Adrenal gland (tissue), 12 donors: Measurements from ENCODE around the gene SLC30A7. TPM values are rescaled to one million over a fixed set of nuclear protein-coding genes. Genes with fewer than 3 reads are reported as not detected.
A peak's percentile ranks its signal among the peaks of the same experiment; 100 is the strongest.

Source experiments
- DNase-seq, 7 donors: peaks; one replicate each; pipeline ENCODE4 v3.0.0-alpha.2; 2019 to 2020
- H3K27ac ChIP-seq, 5 donors: fragments of 200-600 bp; sonication (generic) in 4 of 5; 1 replicate in 3 of 5; 2 replicates in 2 of 5; pipeline versions ENCODE4 v1.5.1 to v1.8.0; 2016 to 2020; ENCODE audit warnings: mild to moderate bottlenecking in 1 of 5
- H3K27me3 ChIP-seq: fragments of 200-600 bp; 2 replicates; pipeline ENCODE4 v1.8.0; 2021
- H3K36me3 ChIP-seq, 2 donors: fragments of 200-600 bp; replicated peaks in 1 of 2; 1 replicate in 1 of 2; 2 replicates in 1 of 2; pipeline versions ENCODE4 v1.5.1 to v1.8.0; 2018 to 2022
- H3K4me1 ChIP-seq, 2 donors: fragments of 200-600 bp; replicated peaks in 1 of 2; 1 replicate in 1 of 2; 2 replicates in 1 of 2; pipeline versions ENCODE4 v1.5.1 to v1.8.0; 2018 to 2021
- H3K4me3 ChIP-seq, 4 donors: fragments of 200-600 bp; sonication (generic) in 3 of 4; one replicate each; pipeline ENCODE4 v1.5.1; 2016 to 2018
- H3K9me3 ChIP-seq, 3 donors: fragments of 200-600 bp; sonication (generic) in 1 of 3; replicated peaks in 1 of 3; 1 replicate in 2 of 3; 2 replicates in 1 of 3; pipeline versions ENCODE4 v1.5.1 to v1.8.0; 2016 to 2021
- CTCF ChIP-seq, 6 experiments: fragments of 450-650 bp in 4 of 6; fragments of 200-600 bp in 2 of 6; sonication (generic) in 1 of 6; IDR thresholded peaks; 1 replicate in 5 of 6; 2 replicates in 1 of 6; pipeline versions ENCODE4 v1.5.1 to v1.8.0; 2016 to 2021; ENCODE audit warnings: antibody characterized with exemption in 6 of 6, mild to moderate bottlenecking in 2 of 6, moderate library complexity in 1 of 6
- POLR2A ChIP-seq, 2 donors: fragments of 450-650 bp; IDR thresholded peaks; one replicate each; pipeline ENCODE4 v1.6.1; 2017; ENCODE audit warnings: antibody characterized with exemption in 2 of 2, mild to moderate bottlenecking in 2 of 2, moderate library complexity in 1 of 2
- WGBS, 4 donors: extraction: QIAGEN DNeasy Blood & Tissue Kit in 2 of 4; methylation state at CpG; one replicate each; pipeline versions ENCODE4 v1.1.5 to v1.1.7; 2013 to 2017; 5-methylcytosine and 5-hydroxymethylcytosine counted together
- intact Hi-C, 2 donors: fragments of 100-400 bp; cut with DNase I; formaldehyde crosslinking; loops; one replicate each; pipeline versions ENCODE4 v1.14.1 to v1.15.0; 2022 to 2023
- polyA plus RNA-seq, 3 donors: library from polyadenylated mRNA; stranded (reverse); fragments of 200-250 nt in 2 of 3; fragments of 350-450 nt in 1 of 3; fragmentation: Illumina TruSeq in 1 of 3; extraction: RNeasy Lipid Tissue Mini Kit (QIAGEN cat#74804) in 1 of 3; gene quantifications; one replicate each; pipeline ENCODE4 v1.2.3, GENCODE V29; 2013 to 2014
- total RNA-seq, 9 donors: library from RNA; depleted of rRNA in 4 of 9; stranded (reverse); fragments of >200 nt in 4 of 9; fragments of 120-200 nt in 1 of 9; fragmentation: NEBNext Ultra II Directional in 1 of 9; extraction: Animal tissue kit (Norgen Biotek cat#: 25700) in 1 of 9; gene quantifications; one replicate each; pipeline versions ENCODE4 v1.1.0 to v1.2.4, GENCODE V29; 2013 to 2023
- donor health status: healthy with polysubstance abuse.
- donor health status: Bipolar disorder and iron deficiency.
- donor health status: DM: yes; HTN: yes; CAD: no.
- donor health status: DM: no; HTN: no; CAD: no.
- donor health status: DM: no; HTN: no; CAD: no.
- donor health status: DM: yes; HTN: yes; CAD: no.

SLC30A7 gene
- total and polyA plus RNA-seq, 12 donors, result 3.1 to 79.8 (median 30.5) TPM

GRCh38 chr1:100896481-100896982, 642 bp downstream of the SLC30A7 start:
- DNase-seq, result peak in 5 of 7 donors; percentile 24 to 62 (median 32)
- Histone ChIP-seq H3K27me3 (no peaks in the 10 kb centered on the region), H3K4me3 (peak overlapping the region; percentile 38 to 79 (median 74)), H3K9me3 (no peaks in the 10 kb centered on the region), H3K36me3 (peaks cover 0 to 6% of the 10 kb centered on the region in 2 donors), H3K27ac (peak overlapping the region; percentile 88 to 97 (median 92)), H3K4me1 (peaks cover 20 to 35% of the 10 kb centered on the region in 2 donors)
- intact Hi-C loops, result no loop called here
- 1 to 10% (median 1%) methylated on average over 6 to 12 of the region's 12 CpGs for WGBS, 4 donors
- TF ChIP-seq POLR2A (IDR thresholded peaks at IDR 0.05), result no peak
- TF ChIP-seq CTCF (IDR thresholded peaks at IDR 0.05), result no peak

GRCh38 chr1:100902365-100902764, 6.5 kb downstream of the SLC30A7 start:
- Histone ChIP-seq H3K27ac (no peak overlapping the region), H3K27me3 (no peaks in the 10 kb centered on the region), H3K9me3 (no peaks in the 10 kb centered on the region), H3K36me3 (peaks cover 0 to 14% of the 10 kb centered on the region in 2 donors), H3K4me1 (peaks cover under 1 to 12% of the 10 kb centered on the region in 2 donors), H3K4me3 (no peak overlapping the region)
- WGBS, 4 donors, result 97 to 100% (median 99%) methylated on average over 1 of the region's 1 CpG
- intact Hi-C loops, result no loop called here
- no peak for TF ChIP-seq CTCF (IDR thresholded peaks at IDR 0.05)
- TF ChIP-seq POLR2A (IDR thresholded peaks at IDR 0.05), result no peak
- no peak for DNase-seq

GRCh38 chr1:100903777-100904176, 7.9 kb downstream of the SLC30A7 start:
- TF ChIP-seq POLR2A (IDR thresholded peaks at IDR 0.05) (no peak), CTCF (IDR thresholded peaks at IDR 0.05) (no peak)
- 91 to 100% (median 98%) methylated on average over 1 of the region's 1 CpG for WGBS, 4 donors
- no peak overlapping the region for H3K27ac ChIP-seq
- no peaks in the 10 kb centered on the region for H3K9me3 ChIP-seq
- H3K4me3 ChIP-seq, result no peak overlapping the region
- intact Hi-C loops, result no loop called here
- H3K36me3 ChIP-seq, result peaks cover 0 to 19% of the 10 kb centered on the region in 2 donors
- no peak for DNase-seq
- no peaks in the 10 kb centered on the region for H3K27me3 ChIP-seq
- no peaks in the 10 kb centered on the region for H3K4me1 ChIP-seq

- Histone ChIP-seq H3K36me3 (peaks cover 0 to 14% of the 10 kb centered on the region in 2 donors), H3K4me3 (no peak overlapping the region), H3K27ac (no peak overlapping the region), H3K4me1 (no peaks in the 10 kb centered on the region), H3K27me3 (no peaks in the 10 kb centered on the region), H3K9me3 (no peaks in the 10 kb centered on the region)
- intact Hi-C loops, result no loop called here
- no peak for DNase-seq
- 92 to 100% (median 99%) methylated on average over 2 of the region's 2 CpGs for WGBS, 4 donors
- TF ChIP-seq CTCF (IDR thresholded peaks at IDR 0.05) (no peak), POLR2A (IDR thresholded peaks at IDR 0.05) (no peak)
These were observed 8.6 kb downstream of the SLC30A7 start for GRCh38 chr1:100904528-100904927.
